Liver (tissue), 9 donors: Measurements from ENCODE around the gene EGLN2. TPM values are rescaled to one million over a fixed set of nuclear protein-coding genes. Genes with fewer than 3 reads are reported as not detected.
"Not testable (repeated sequence)": the region's sequence is repeated elsewhere in the genome, so short reads cannot be mapped to it uniquely, and the experiment has no call there.

ENCODE experiments used
- DNase-seq: peaks from one replicate; pipeline ENCODE4 v3.0.0-alpha.2; 2017; ENCODE audit warnings: low spot score
- H3K27ac ChIP-seq, 2 donors: one replicate each; pipeline ENCODE4 v1.7.0; 2013; ENCODE audit warnings: inconsistent platforms in 2 of 2, low read length in 2 of 2, control low read depth in 1 of 2, low read depth in 1 of 2, mild to moderate bottlenecking in 1 of 2
- H3K27me3 ChIP-seq, 4 donors: one replicate each; pipeline versions ENCODE4 v1.6.1 to v1.7.0; 2013; ENCODE audit warnings: low read length in 3 of 4, inconsistent platforms in 1 of 4, mild to moderate bottlenecking in 1 of 4, moderate library complexity in 1 of 4; ENCODE audit not compliant: control insufficient read depth in 4 of 4, insufficient read depth in 4 of 4
- H3K36me3 ChIP-seq, 4 donors: one replicate each; pipeline versions ENCODE4 v1.6.1 to v1.7.0; 2013; ENCODE audit warnings: low read length in 3 of 4, mild to moderate bottlenecking in 3 of 4, low read depth in 1 of 4, moderate library complexity in 1 of 4; ENCODE audit not compliant: control insufficient read depth in 4 of 4, insufficient read depth in 3 of 4
- H3K4me1 ChIP-seq, 4 donors: one replicate each; pipeline versions ENCODE4 v1.6.1 to v1.7.0; 2013; ENCODE audit warnings: low read length in 3 of 4, mild to moderate bottlenecking in 3 of 4, moderate library complexity in 1 of 4; ENCODE audit not compliant: control insufficient read depth in 4 of 4, insufficient read depth in 4 of 4
- H3K4me3 ChIP-seq, 3 donors: one replicate each; pipeline versions ENCODE4 v1.6.1 to v1.7.0; 2013; ENCODE audit warnings: low read length in 3 of 3, control low read depth in 1 of 3, low read depth in 1 of 3, mild to moderate bottlenecking in 1 of 3
- H3K9ac ChIP-seq, 2 donors: one replicate each; pipeline ENCODE4 v1.7.0; 2013; ENCODE audit warnings: low read length in 2 of 2, mild to moderate bottlenecking in 2 of 2, moderate library complexity in 2 of 2, control low read depth in 1 of 2, low read depth in 1 of 2
- H3K9me3 ChIP-seq, 4 donors: one replicate each; pipeline versions ENCODE4 v1.6.1 to v1.7.0; 2013; ENCODE audit warnings: low read length in 3 of 4; ENCODE audit not compliant: control insufficient read depth in 4 of 4
- HNF4G ChIP-seq: IDR thresholded peaks from 2 replicates; pipeline ENCODE4 v1.6.1; 2016; ENCODE audit warnings: antibody characterized with exemption
- REST ChIP-seq: IDR thresholded peaks from 2 replicates; pipeline ENCODE4 v1.6.1; 2016; ENCODE audit warnings: antibody characterized with exemption, mild to moderate bottlenecking
- WGBS: extraction: QIAGEN DNeasy Blood & Tissue Kit; methylation state at CpG from one replicate; pipeline ENCODE4 v1.1.7; 2013; 5-methylcytosine and 5-hydroxymethylcytosine counted together
- polyA plus RNA-seq, 2 donors: library from polyadenylated mRNA; stranded (reverse) in 1 of 2; unstranded in 1 of 2; fragments of 200-250 nt in 1 of 2; fragments of >200 nt in 1 of 2; fragmentation: Nextera tagmentation in 1 of 2; extraction: Ambion mirVana in 1 of 2; gene quantifications; one replicate each; pipeline versions ENCODE4 v1.2.1 to v1.2.3, GENCODE V29; 2013 to 2015
- total RNA-seq, 2 donors: library from RNA; depleted of rRNA; stranded (reverse); fragments of >200 nt; gene quantifications; one replicate each; pipeline ENCODE4 v1.2.3, GENCODE V29; 2014
- donor health status: healthy.
- donor health status: healthy.
- donor health status: healthy.
- donor health status: healthy.
- donor health status: healthy.

EGLN2 gene
- total and polyA plus RNA-seq, 4 donors: 34.8 to 56.3 (median 47.7) TPM

- TF ChIP-seq HNF4G: no peak
- no peak for TF ChIP-seq REST
Measured at GRCh38 chr19:40836754-40837429, 37.9 kb downstream of the EGLN2 start.

GRCh38 chr19:40838477-40838876, 39.5 kb downstream of the EGLN2 start:
- H3K9ac ChIP-seq, H3K27ac ChIP-seq, H3K4me3 ChIP-seq, H3K27me3 ChIP-seq, H3K36me3 ChIP-seq, DNase-seq, H3K4me1 ChIP-seq, H3K9me3 ChIP-seq: not testable (repeated sequence)
- 89% methylated on average over 1 of the region's 1 CpG for WGBS

More at GRCh38 chr19:40836754-40837429, 37.9 kb downstream of the EGLN2 start:
- Histone ChIP-seq H3K27me3 (no peaks in the 10 kb centered on the region), H3K27ac (no peak overlapping the region), H3K9ac (no peak overlapping the region), H3K4me3 (no peak overlapping the region), H3K36me3 (no peaks in the 10 kb centered on the region), H3K9me3 (no peaks in the 10 kb centered on the region), H3K4me1 (peaks cover 0 to 9% (median 1%) of the 10 kb centered on the region in 4 donors)
- DNase-seq: no peak
- WGBS: 88% methylated on average over 6 of the region's 6 CpGs

- H3K9me3 ChIP-seq, H3K4me1 ChIP-seq, H3K4me3 ChIP-seq, H3K27me3 ChIP-seq, H3K9ac ChIP-seq, H3K27ac ChIP-seq, DNase-seq, H3K36me3 ChIP-seq: not testable (repeated sequence)
- WGBS: 56% methylated on average over 3 of the region's 3 CpGs
Measured at GRCh38 chr19:40842012-40842411, 43.0 kb downstream of the EGLN2 start.

- not testable (repeated sequence) for H3K4me1 ChIP-seq, H3K36me3 ChIP-seq, H3K9ac ChIP-seq, H3K27me3 ChIP-seq, H3K4me3 ChIP-seq, H3K9me3 ChIP-seq, DNase-seq, H3K27ac ChIP-seq
- WGBS: 68% methylated on average over 10 of the region's 12 CpGs
Measured at GRCh38 chr19:40842997-40843652, 44.1 kb downstream of the EGLN2 start.

- H3K4me3 ChIP-seq, H3K4me1 ChIP-seq, H3K36me3 ChIP-seq, DNase-seq, H3K9ac ChIP-seq, H3K27me3 ChIP-seq, H3K9me3 ChIP-seq, H3K27ac ChIP-seq: not testable (repeated sequence)
- WGBS: 48% methylated on average over 16 of the region's 19 CpGs
Measured at GRCh38 chr19:40843653-40844052, 44.7 kb downstream of the EGLN2 start.

- not testable (repeated sequence) for H3K4me3 ChIP-seq, H3K27me3 ChIP-seq, DNase-seq, H3K9me3 ChIP-seq, H3K36me3 ChIP-seq, H3K9ac ChIP-seq, H3K27ac ChIP-seq
- 83% methylated on average over 8 of the region's 8 CpGs for WGBS
- H3K4me1 ChIP-seq: peaks cover 3 to 14% (median 5%) of the 10 kb centered on the region in 4 donors
Measured at GRCh38 chr19:40846722-40847121, 47.7 kb downstream of the EGLN2 start.
